Stimulated activated CD8-positive, alpha-beta memory T cell treated with anti-CD3 and anti-CD28 coated beads, Interleukin-4, amount 100 ng/mL, for 24 hours (primary cell): ENCODE measurements around the gene PCYT2.

ENCODE experiments used
- DNase-seq: peaks from one replicate; pipeline ENCODE4 v3.0.0-alpha.2; 2020; ENCODE audit warnings: low read depth

Gene PCYT2

DNA sequence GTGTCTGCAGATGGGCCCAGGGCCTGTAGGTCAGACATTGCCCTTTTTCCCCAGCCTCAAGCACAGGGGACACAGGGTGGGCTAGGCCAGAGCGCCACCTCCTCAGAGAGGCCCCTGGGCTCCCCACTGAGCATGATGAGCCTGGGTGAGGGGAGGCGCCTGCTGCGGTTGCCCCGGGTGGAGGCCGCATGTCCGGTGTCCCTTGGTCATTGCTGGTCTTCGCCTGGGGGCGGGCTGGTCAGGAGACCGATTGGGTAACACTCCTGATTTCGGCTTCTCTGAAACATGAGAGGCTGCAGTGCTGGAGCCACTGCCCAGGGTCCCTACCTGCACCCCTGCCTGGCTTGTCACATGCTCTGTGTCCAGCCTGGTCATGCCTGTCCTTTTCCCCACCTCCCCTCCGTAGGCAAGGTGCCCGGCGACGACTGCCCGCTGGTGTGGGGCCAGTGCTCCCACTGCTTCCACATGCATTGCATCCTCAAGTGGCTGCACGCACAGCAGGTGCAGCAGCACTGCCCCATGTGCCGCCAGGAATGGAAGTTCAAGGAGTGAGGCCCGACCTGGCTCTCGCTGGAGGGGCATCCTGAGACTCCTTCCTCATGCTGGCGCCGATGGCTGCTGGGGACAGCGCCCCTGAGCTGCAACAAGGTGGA is 11.6 kb downstream of the PCYT2 start:
- DNase-seq, result no peak

DNA sequence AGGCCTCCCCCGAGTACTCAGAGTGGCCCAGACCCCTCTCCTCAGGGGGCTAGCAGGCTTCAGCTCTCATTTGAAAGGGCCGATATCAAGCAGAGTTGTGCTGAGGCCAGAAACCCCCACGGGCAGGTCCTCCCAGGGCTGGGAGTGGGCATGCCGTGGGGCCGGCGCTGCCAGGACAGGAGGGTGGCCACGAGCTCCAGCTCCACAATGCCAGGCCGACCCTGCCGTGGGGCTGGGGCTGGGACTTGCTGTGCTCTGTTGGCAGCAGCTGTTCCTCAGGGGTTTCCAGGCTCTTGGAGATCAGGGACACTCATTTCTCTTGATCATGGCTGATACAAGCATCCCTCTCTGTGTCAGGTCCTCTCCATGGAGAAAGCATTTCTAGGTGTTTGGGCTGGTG is 12.3 kb downstream of the PCYT2 start:
- no peak for DNase-seq

GRCh38 chr17:81898029-81898866 is 13.0 kb downstream of the PCYT2 start:
- no peak for DNase-seq

- DNase-seq, result no peak
These were observed 15.8 kb downstream of the PCYT2 start for GRCh38 chr17:81895400-81895799.

GRCh38 chr17:81891303-81891552 is 20.0 kb downstream of the PCYT2 start:
- no peak for DNase-seq

- no peak for DNase-seq
These were observed 20.5 kb downstream of the PCYT2 start for GRCh38 chr17:81890447-81891302.

- no peak for DNase-seq
These were observed 21.6 kb downstream of the PCYT2 start for GRCh38 chr17:81889602-81890001.

GRCh38 chr17:81888988-81889595 is 22.1 kb downstream of the PCYT2 start:
- no peak for DNase-seq

- DNase-seq, result no peak
These were observed 22.9 kb downstream of the PCYT2 start for GRCh38 chr17:81888105-81888987.

DNA sequence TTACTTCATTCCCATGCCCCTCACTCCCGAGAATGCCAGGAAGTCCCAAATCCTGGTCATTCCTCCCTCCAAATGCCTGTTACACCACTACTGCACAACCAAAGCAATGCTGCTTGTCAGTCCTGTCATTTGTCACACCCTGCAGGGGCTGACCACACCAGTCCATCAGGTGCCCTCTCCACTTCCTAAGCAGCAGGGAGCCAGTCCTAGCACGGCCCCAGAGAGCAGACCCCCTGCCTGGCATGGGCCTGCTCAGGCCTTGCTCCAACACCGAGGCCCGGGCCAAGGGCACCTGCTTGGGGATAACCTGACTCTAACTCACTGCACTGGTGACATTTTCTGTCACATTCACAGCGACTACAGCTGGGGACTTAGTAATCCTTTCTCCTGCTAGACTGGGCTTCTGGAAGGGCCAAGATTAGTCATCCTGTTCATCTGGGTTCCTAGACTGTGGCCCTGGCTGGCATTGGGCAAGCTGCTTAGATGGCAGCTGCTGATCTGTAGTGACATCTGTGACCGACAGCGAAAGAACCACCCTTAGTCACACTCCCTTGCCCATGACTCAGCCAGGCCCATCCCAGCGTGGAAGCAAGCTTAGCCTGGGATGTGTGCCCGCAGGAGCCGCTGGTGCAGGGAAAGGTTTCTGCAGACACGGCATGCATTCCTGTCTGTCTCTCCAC is 25.2 kb downstream of the PCYT2 start:
- DNase-seq, result no peak

DNA sequence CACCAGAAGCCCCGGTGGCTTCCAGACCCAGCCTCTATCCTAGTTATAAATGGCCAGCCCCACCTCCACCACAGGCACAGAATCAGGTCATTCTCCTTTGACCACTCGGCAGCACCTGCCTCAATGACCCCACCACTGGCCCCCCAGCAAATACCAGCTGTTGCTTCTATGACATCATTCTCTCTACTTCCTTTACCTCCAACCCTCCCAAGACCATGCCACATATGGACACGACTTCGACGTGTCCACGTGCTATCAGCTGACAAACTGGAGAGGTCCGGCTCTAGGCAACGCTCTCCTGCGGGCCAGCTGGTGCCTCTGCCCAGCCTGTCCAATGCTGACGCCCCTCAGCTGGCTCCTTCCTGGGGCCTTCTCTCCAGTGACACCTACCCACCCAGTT is 25.7 kb downstream of the PCYT2 start:
- no peak for DNase-seq

DNA sequence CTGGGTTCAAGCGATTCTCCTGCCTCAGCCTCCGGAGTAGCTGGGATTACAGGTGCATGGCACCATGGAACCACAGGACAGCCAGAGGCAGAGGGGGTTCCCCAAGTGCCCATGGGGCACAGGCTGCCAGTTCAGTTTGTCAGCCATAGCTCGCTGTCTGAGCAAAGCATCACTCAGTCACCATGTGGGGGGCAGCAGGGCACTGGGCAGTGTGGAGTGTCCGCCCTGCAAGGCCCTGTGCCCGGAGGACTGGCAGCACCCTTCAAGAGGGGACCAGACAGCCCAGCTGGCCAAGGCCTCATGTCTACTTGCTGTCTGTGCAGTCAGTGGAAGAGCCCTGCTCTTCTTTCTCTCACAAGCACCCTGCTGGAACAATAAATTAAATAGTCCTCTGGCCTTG is 26.2 kb downstream of the PCYT2 start:
- no peak for DNase-seq

DNA sequence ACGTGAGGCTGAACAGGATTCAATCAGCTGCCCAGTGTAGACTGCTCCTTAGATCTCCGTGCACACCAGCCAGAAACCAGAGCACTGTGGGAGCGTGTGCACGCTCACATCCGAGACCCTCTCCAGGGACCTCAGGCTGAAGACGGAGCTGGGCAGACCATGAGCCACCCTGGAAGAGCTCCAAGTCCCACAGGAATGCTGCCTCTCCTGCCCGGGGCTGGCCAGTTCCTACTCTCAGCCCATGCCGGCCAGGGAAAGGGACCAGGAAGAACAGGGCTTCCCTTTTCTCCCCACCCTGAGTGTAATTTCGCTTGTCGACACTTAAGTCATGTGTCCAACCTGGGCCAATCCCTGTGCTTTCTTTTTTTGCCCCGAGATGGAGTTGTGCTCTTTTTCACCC is 26.7 kb downstream of the PCYT2 start:
- DNase-seq, result no peak

GRCh38 chr17:81879121-81879520 is 32.1 kb downstream of the PCYT2 start:
- DNase-seq, result no peak

- DNase-seq, result no peak
These were observed 32.9 kb downstream of the PCYT2 start for GRCh38 chr17:81878294-81878693.

- DNase-seq, result no peak
These were observed 33.6 kb downstream of the PCYT2 start for GRCh38 chr17:81877569-81877968.

- peak; percentile 96 for DNase-seq
These were observed 39.6 kb downstream of the PCYT2 start for GRCh38 chr17:81871387-81872230.

DNA sequence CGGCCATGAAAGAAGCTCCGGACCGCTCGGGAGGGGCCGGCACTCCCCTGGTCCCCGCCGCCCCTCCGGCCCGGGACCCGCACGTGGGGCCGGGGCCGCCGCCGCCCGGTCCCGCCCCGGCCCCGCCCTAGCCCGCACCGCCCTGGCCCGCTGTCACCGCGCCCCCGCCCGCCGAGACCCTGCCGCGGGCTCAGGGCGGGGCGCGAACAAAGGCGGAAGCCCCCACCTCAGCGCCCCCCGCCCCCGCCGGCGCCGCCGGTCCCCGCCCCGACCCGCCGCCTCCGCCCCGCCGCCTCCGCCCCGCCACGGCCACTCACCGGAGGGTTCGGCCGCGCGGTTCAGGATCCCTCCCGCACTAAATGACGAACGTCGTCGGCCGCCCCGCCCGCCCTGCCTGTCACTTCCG is 40.2 kb downstream of the PCYT2 start, which contains the start of gene ARHGDIA:
Gene ARHGDIA (minus strand): TSS at position 357 of the 406 bp plus-strand sequence. CDS start 1,407 bp downstream, outside the sequence.
- no peak for DNase-seq

GRCh38 chr17:81870131-81870980 is 40.8 kb downstream of the PCYT2 start:
- no peak for DNase-seq
